Measurements from ENCODE around the gene TBXA2R.

Gene TBXA2R

GRCh38 chr19:3556978-3557460, 49.7 kb downstream of the TBXA2R start:
- H3K4me1 ChIP-seq (ENCODE audit: control insufficient read depth in 5 of 5, insufficient read depth in 5 of 5, low read length in 5 of 5): peaks cover 0 to 54% (median 42%) of the 10 kb centered on the region in 5 donors
- peak overlapping the region; percentile 23 for H3K27ac ChIP-seq (ENCODE audit: low read depth, low read length)
- H3K27me3 ChIP-seq (ENCODE audit: control insufficient read depth in 5 of 5, insufficient read depth in 4 of 5, low read length in 5 of 5): no peaks in the 10 kb centered on the region
- H3K9me3 ChIP-seq (ENCODE audit: control insufficient read depth in 5 of 5, low read length in 5 of 5): no peaks in the 10 kb centered on the region
- peak overlapping the region; percentile 79 to 97 (median 87) for H3K9ac ChIP-seq (ENCODE audit: low read length in 5 of 5)
- peak overlapping the region; percentile 87 to 99 (median 96) for H3K4me3 ChIP-seq (ENCODE audit: low read depth in 1 of 5, low read length in 5 of 5)
- no peaks in the 10 kb centered on the region for H3K36me3 ChIP-seq (ENCODE audit: control insufficient read depth in 5 of 5, insufficient read depth in 5 of 5, low read length in 5 of 5)

- peak overlapping the region; percentile 23 for H3K27ac ChIP-seq (ENCODE audit: low read depth, low read length)
- H3K36me3 ChIP-seq (ENCODE audit: control insufficient read depth in 5 of 5, insufficient read depth in 5 of 5, low read length in 5 of 5): no peaks in the 10 kb centered on the region
- peaks cover 0 to 54% (median 42%) of the 10 kb centered on the region in 5 donors for H3K4me1 ChIP-seq (ENCODE audit: control insufficient read depth in 5 of 5, insufficient read depth in 5 of 5, low read length in 5 of 5)
- H3K4me3 ChIP-seq (ENCODE audit: low read depth in 1 of 5, low read length in 5 of 5): peak overlapping the region; percentile 87 to 99 (median 96)
- H3K9me3 ChIP-seq (ENCODE audit: control insufficient read depth in 5 of 5, low read length in 5 of 5): no peaks in the 10 kb centered on the region
- H3K27me3 ChIP-seq (ENCODE audit: control insufficient read depth in 5 of 5, insufficient read depth in 4 of 5, low read length in 5 of 5): no peaks in the 10 kb centered on the region
- H3K9ac ChIP-seq (ENCODE audit: low read length in 5 of 5): peak overlapping the region; percentile 79 to 97 (median 87)
These were observed 50.2 kb downstream of the TBXA2R start for GRCh38 chr19:3556423-3556977.

- H3K9me3 ChIP-seq (ENCODE audit: control insufficient read depth in 5 of 5, low read length in 5 of 5): no peaks in the 10 kb centered on the region
- peaks cover 0 to 5% (median 0%) of the 10 kb centered on the region in 5 donors for H3K36me3 ChIP-seq (ENCODE audit: control insufficient read depth in 5 of 5, insufficient read depth in 5 of 5, low read length in 5 of 5)
- no peaks in the 10 kb centered on the region for H3K27me3 ChIP-seq (ENCODE audit: control insufficient read depth in 5 of 5, insufficient read depth in 4 of 5, low read length in 5 of 5)
- peak overlapping the region; percentile 87 to 99 (median 96) for H3K4me3 ChIP-seq (ENCODE audit: low read depth in 1 of 5, low read length in 5 of 5)
- peaks cover 0 to 54% (median 42%) of the 10 kb centered on the region in 5 donors for H3K4me1 ChIP-seq (ENCODE audit: control insufficient read depth in 5 of 5, insufficient read depth in 5 of 5, low read length in 5 of 5)
- H3K9ac ChIP-seq (ENCODE audit: low read length in 5 of 5): peak overlapping the region in 4 of 5 donors; percentile 79 to 97 (median 86)
- peak overlapping the region; percentile 23 for H3K27ac ChIP-seq (ENCODE audit: low read depth, low read length)
These were observed 50.8 kb downstream of the TBXA2R start for GRCh38 chr19:3555653-3556422.

GRCh38 chr19:3554254-3555083, 52.2 kb downstream of the TBXA2R start:
- H3K9ac ChIP-seq (ENCODE audit: low read length in 5 of 5): peak overlapping the region in 2 of 5 donors; percentile 47 to 61
- peak overlapping the region in 4 of 5 donors; percentile 7 to 32 (median 22) for H3K4me3 ChIP-seq (ENCODE audit: low read depth in 1 of 5, low read length in 5 of 5)
- H3K4me1 ChIP-seq (ENCODE audit: control insufficient read depth in 5 of 5, insufficient read depth in 5 of 5, low read length in 5 of 5): peaks cover 0 to 54% (median 42%) of the 10 kb centered on the region in 5 donors
- no peaks in the 10 kb centered on the region for H3K27me3 ChIP-seq (ENCODE audit: control insufficient read depth in 5 of 5, insufficient read depth in 4 of 5, low read length in 5 of 5)
- H3K27ac ChIP-seq (ENCODE audit: low read depth, low read length): peak overlapping the region; percentile 6
- H3K9me3 ChIP-seq (ENCODE audit: control insufficient read depth in 5 of 5, low read length in 5 of 5): no peaks in the 10 kb centered on the region
- peaks cover 0 to 11% (median 0%) of the 10 kb centered on the region in 5 donors for H3K36me3 ChIP-seq (ENCODE audit: control insufficient read depth in 5 of 5, insufficient read depth in 5 of 5, low read length in 5 of 5)

GRCh38 chr19:3551792-3552095, 54.9 kb downstream of the TBXA2R start:
- peaks cover 0 to 34% (median 13%) of the 10 kb centered on the region in 5 donors for H3K36me3 ChIP-seq (ENCODE audit: control insufficient read depth in 5 of 5, insufficient read depth in 5 of 5, low read length in 5 of 5)
- peaks cover 0 to 40% (median 35%) of the 10 kb centered on the region in 5 donors for H3K4me1 ChIP-seq (ENCODE audit: control insufficient read depth in 5 of 5, insufficient read depth in 5 of 5, low read length in 5 of 5)
- no peak overlapping the region for H3K4me3 ChIP-seq (ENCODE audit: low read depth in 1 of 5, low read length in 5 of 5)
- no peaks in the 10 kb centered on the region for H3K9me3 ChIP-seq (ENCODE audit: control insufficient read depth in 5 of 5, low read length in 5 of 5)
- H3K27ac ChIP-seq (ENCODE audit: low read depth, low read length): no peak overlapping the region
- H3K9ac ChIP-seq (ENCODE audit: low read length in 5 of 5): no peak overlapping the region
- H3K27me3 ChIP-seq (ENCODE audit: control insufficient read depth in 5 of 5, insufficient read depth in 4 of 5, low read length in 5 of 5): no peaks in the 10 kb centered on the region

GRCh38 chr19:3550947-3551791, 55.5 kb downstream of the TBXA2R start:
- H3K27ac ChIP-seq (ENCODE audit: low read depth, low read length): no peak overlapping the region
- peaks cover 0 to 35% (median 29%) of the 10 kb centered on the region in 5 donors for H3K4me1 ChIP-seq (ENCODE audit: control insufficient read depth in 5 of 5, insufficient read depth in 5 of 5, low read length in 5 of 5)

GRCh38 chr19:3549816-3550215, 56.9 kb downstream of the TBXA2R start:
- H3K27ac ChIP-seq (ENCODE audit: low read depth, low read length): no peak overlapping the region
- no peak overlapping the region for H3K9ac ChIP-seq (ENCODE audit: low read length in 5 of 5)
- H3K36me3 ChIP-seq (ENCODE audit: control insufficient read depth in 5 of 5, insufficient read depth in 5 of 5, low read length in 5 of 5): peaks cover 0 to 45% (median 26%) of the 10 kb centered on the region in 5 donors
- H3K9me3 ChIP-seq (ENCODE audit: control insufficient read depth in 5 of 5, low read length in 5 of 5): no peaks in the 10 kb centered on the region
- H3K4me1 ChIP-seq (ENCODE audit: control insufficient read depth in 5 of 5, insufficient read depth in 5 of 5, low read length in 5 of 5): peaks cover 0 to 24% (median 15%) of the 10 kb centered on the region in 5 donors
- H3K27me3 ChIP-seq (ENCODE audit: control insufficient read depth in 5 of 5, insufficient read depth in 4 of 5, low read length in 5 of 5): no peaks in the 10 kb centered on the region
- no peak overlapping the region for H3K4me3 ChIP-seq (ENCODE audit: low read depth in 1 of 5, low read length in 5 of 5)

More at GRCh38 chr19:3550947-3551791, 55.5 kb downstream of the TBXA2R start:
- H3K36me3 ChIP-seq (ENCODE audit: control insufficient read depth in 5 of 5, insufficient read depth in 5 of 5, low read length in 5 of 5): peaks cover 0 to 39% (median 18%) of the 10 kb centered on the region in 5 donors
- H3K27me3 ChIP-seq (ENCODE audit: control insufficient read depth in 5 of 5, insufficient read depth in 4 of 5, low read length in 5 of 5): no peaks in the 10 kb centered on the region
- H3K9me3 ChIP-seq (ENCODE audit: control insufficient read depth in 5 of 5, low read length in 5 of 5): no peaks in the 10 kb centered on the region
- no peak overlapping the region for H3K9ac ChIP-seq (ENCODE audit: low read length in 5 of 5)
- no peak overlapping the region for H3K4me3 ChIP-seq (ENCODE audit: low read depth in 1 of 5, low read length in 5 of 5)

- Histone ChIP-seq H3K36me3 (ENCODE audit: control insufficient read depth in 5 of 5, insufficient read depth in 5 of 5, low read length in 5 of 5) (peaks cover 0 to 57% (median 31%) of the 10 kb centered on the region in 5 donors), H3K4me1 (ENCODE audit: control insufficient read depth in 5 of 5, insufficient read depth in 5 of 5, low read length in 5 of 5) (peaks cover 0 to 15% (median 10%) of the 10 kb centered on the region in 5 donors), H3K27ac (ENCODE audit: low read depth, low read length) (no peak overlapping the region), H3K9ac (ENCODE audit: low read length in 5 of 5) (no peak overlapping the region), H3K27me3 (ENCODE audit: control insufficient read depth in 5 of 5, insufficient read depth in 4 of 5, low read length in 5 of 5) (no peaks in the 10 kb centered on the region), H3K9me3 (ENCODE audit: control insufficient read depth in 5 of 5, low read length in 5 of 5) (no peaks in the 10 kb centered on the region), H3K4me3 (ENCODE audit: low read depth in 1 of 5, low read length in 5 of 5) (no peak overlapping the region)
These were observed 58.1 kb downstream of the TBXA2R start for GRCh38 chr19:3548606-3549005.

- H3K9me3 ChIP-seq (ENCODE audit: control insufficient read depth in 5 of 5, low read length in 5 of 5): no peaks in the 10 kb centered on the region
- no peak overlapping the region for H3K4me3 ChIP-seq (ENCODE audit: low read depth in 1 of 5, low read length in 5 of 5)
- peaks cover 0 to 62% (median 33%) of the 10 kb centered on the region in 5 donors for H3K36me3 ChIP-seq (ENCODE audit: control insufficient read depth in 5 of 5, insufficient read depth in 5 of 5, low read length in 5 of 5)
- no peak overlapping the region for H3K9ac ChIP-seq (ENCODE audit: low read length in 5 of 5)
- no peaks in the 10 kb centered on the region for H3K27me3 ChIP-seq (ENCODE audit: control insufficient read depth in 5 of 5, insufficient read depth in 4 of 5, low read length in 5 of 5)
- H3K27ac ChIP-seq (ENCODE audit: low read depth, low read length): no peak overlapping the region
- peaks cover 0 to 14% (median 7%) of the 10 kb centered on the region in 5 donors for H3K4me1 ChIP-seq (ENCODE audit: control insufficient read depth in 5 of 5, insufficient read depth in 5 of 5, low read length in 5 of 5)
These were observed 58.9 kb downstream of the TBXA2R start for GRCh38 chr19:3547767-3548282.

Data from subcutaneous abdominal adipose tissue (tissue), 5 donors.